ENCODE measurements around the gene PUSL1.
A peak's percentile ranks its signal among the peaks of the same experiment; 100 is the strongest.

PUSL1 gene

GRCh38 chr1:1336931-1337792 is 28.8 kb downstream of the PUSL1 start:
- H3K9me3 ChIP-seq, result no peaks in the 10 kb centered on the region
- H3K4me1 ChIP-seq, result no peaks in the 10 kb centered on the region
- H3K4me3 ChIP-seq (ENCODE audit: low read depth, low read length), result no peak overlapping the region
- DNase-seq, result no peak
- H3K27me3 ChIP-seq, result peaks cover 5% of the 10 kb centered on the region; the same call in 1 of the 2 replicates
- peaks cover 49% of the 10 kb centered on the region for H3K36me3 ChIP-seq
- no peak for TF ChIP-seq CTCF (IDR thresholded peaks at IDR 0.05; ENCODE audit: low read depth, low read length)

- Histone ChIP-seq H3K27me3 (no peaks in the 10 kb centered on the region), H3K36me3 (peaks cover 49% of the 10 kb centered on the region), H3K4me3 (ENCODE audit: low read depth, low read length) (no peak overlapping the region), H3K9me3 (no peaks in the 10 kb centered on the region), H3K4me1 (no peaks in the 10 kb centered on the region)
- peak; percentile 55 for DNase-seq
- no peak for TF ChIP-seq CTCF (IDR thresholded peaks at IDR 0.05; ENCODE audit: low read depth, low read length)
These were observed 29.4 kb downstream of the PUSL1 start for GRCh38 chr1:1337793-1338147.

GRCh38 chr1:1338278-1338677 is 29.9 kb downstream of the PUSL1 start:
- no peak for TF ChIP-seq CTCF (IDR thresholded peaks at IDR 0.05; ENCODE audit: low read depth, low read length)
- Histone ChIP-seq H3K36me3 (peaks cover 49% of the 10 kb centered on the region), H3K9me3 (no peaks in the 10 kb centered on the region), H3K4me3 (ENCODE audit: low read depth, low read length) (no peak overlapping the region), H3K27me3 (no peaks in the 10 kb centered on the region), H3K4me1 (no peaks in the 10 kb centered on the region)
- no peak for DNase-seq

GRCh38 chr1:1340185-1340584 is 31.8 kb downstream of the PUSL1 start:
- TF ChIP-seq CTCF (IDR thresholded peaks at IDR 0.05; ENCODE audit: low read depth, low read length), result no peak

GRCh38 chr1:1340791-1341548 is 32.6 kb downstream of the PUSL1 start:
- Histone ChIP-seq H3K9me3 (no peaks in the 10 kb centered on the region), H3K27me3 (no peaks in the 10 kb centered on the region), H3K4me1 (no peaks in the 10 kb centered on the region), H3K4me3 (ENCODE audit: low read depth, low read length) (no peak overlapping the region), H3K36me3 (peaks cover 44% of the 10 kb centered on the region)
- no peak for TF ChIP-seq CTCF (IDR thresholded peaks at IDR 0.05; ENCODE audit: low read depth, low read length)
- no peak for DNase-seq

More at GRCh38 chr1:1340185-1340584, 31.8 kb downstream of the PUSL1 start:
- Histone ChIP-seq H3K9me3 (no peaks in the 10 kb centered on the region), H3K27me3 (no peaks in the 10 kb centered on the region), H3K4me1 (no peaks in the 10 kb centered on the region), H3K36me3 (peaks cover 46% of the 10 kb centered on the region), H3K4me3 (ENCODE audit: low read depth, low read length) (no peak overlapping the region)
- no peak for DNase-seq

Measured in BE2C (cell line).